ENCODE results near the gene TCERG1L. TPM values are rescaled to one million over a fixed set of nuclear protein-coding genes. Genes with fewer than 3 reads are reported as not detected.

The TCERG1L gene
- total RNA-seq, 1 donor from 2014 or later: not detected

DNA sequence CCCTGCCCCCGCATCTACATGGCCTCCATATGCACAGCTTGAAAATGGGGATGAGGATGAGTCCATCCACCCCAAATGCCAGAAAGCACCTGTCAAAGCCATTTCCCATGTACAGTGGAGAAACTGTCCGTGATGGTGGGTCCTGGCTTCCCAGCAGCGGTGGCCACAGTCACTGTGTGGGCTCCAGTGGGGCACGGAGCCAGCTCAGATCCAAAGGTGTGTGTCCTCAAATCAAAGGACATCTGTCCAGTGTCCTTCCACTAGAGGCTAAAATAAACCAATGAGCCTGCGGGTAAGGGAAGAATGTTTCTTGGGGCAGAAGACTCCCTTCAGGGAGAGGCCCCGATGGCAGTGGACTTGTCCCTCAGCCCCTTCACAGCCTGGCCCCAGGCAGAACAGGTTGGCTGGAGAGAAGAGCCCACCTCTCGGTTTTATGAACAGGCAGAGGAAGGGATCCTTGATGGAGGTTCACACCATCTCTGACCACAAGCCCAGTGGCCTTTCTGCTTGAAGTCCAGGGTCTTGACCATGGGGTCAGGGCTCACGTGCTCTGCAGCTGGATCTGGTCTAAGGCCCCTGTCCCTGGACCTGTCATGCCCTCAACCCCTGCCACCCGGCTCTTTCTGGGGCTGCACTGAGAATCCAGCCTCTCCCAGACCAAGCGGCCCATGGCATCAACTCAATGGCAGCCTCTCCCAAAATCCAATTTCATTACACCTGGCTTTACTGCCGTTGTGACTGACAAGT lies 106.9 kb downstream of the TCERG1L start:
- intact Hi-C loops (cut with micrococcal nuclease): no loop called here
- Mint-ChIP-seq H3K4me3 (no peak overlapping the region), H3K4me1 (no peaks in the 10 kb centered on the region), H3K27me3 (no peaks in the 10 kb centered on the region), H3K36me3 (ENCODE audit: low read depth) (no peaks in the 10 kb centered on the region), H3K27ac (no peak overlapping the region), H3K9me3 (no peaks in the 10 kb centered on the region)
- DNase-seq: no peak

DNA sequence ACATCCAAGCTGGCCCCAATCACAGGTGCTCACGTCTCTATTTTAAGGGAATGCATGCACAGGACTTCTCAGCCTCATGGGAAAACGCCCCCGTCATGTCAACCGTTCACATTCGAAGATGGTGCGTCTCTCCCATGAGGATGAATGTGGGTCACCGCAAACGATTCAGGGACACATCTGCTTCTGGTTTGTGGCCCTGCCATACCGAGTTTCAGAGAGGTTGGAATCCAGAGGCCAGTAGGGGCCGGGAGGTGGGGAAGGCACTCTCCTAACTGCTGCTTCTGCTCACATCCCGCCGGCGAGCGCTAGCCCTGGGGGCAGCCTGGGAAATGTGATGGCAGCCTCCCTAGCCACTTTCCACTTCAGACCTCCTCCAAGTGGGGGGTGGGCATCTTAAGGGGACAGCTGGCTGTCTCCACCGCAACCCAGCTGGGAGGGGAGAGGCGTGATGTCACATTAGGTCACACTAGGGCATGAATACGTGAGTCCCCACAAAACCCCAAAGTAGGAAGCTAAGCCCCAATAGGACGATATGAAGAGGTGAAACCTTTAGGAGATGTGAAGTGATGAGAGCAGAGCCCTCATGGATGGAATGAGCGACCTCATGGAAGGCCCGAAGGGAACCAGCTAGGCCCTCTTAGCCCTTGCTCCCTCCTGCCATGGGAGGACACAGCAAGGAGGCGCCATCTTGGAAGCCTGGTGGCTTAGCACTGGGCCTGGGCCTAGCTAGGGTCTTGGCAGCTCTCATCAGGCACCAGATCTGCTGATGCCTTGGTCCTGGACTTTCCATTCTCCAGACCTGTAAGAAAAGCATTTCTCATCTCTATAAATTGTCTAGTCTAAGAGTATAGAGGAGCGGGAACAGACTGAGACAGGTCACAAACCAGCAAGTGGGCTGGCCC lies 107.8 kb downstream of the TCERG1L start:
- Mint-ChIP-seq H3K27me3 (no peaks in the 10 kb centered on the region), H3K27ac (no peak overlapping the region), H3K36me3 (ENCODE audit: low read depth) (no peaks in the 10 kb centered on the region), H3K4me1 (no peaks in the 10 kb centered on the region), H3K4me3 (no peak overlapping the region), H3K9me3 (no peaks in the 10 kb centered on the region)
- no peak for DNase-seq
- intact Hi-C loops (cut with micrococcal nuclease): no loop called here

DNA sequence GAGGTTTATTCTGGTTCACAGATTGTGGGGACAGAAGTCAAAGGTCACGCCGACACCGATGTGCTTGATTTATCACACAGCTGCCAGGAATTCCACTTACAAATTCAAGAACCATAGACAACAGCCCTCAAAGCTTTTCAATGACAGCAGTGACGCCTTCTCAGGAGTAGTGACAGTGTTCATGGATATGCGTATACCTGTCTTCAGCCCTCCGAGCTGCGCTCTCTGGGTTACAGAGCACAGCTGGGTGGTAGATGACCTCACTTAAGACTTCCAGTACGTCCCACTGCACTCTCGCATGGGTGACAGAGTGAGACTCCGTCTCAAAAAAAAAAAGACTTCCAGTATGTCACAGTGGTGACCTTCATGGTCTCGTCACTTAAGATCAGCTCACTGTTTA lies 108.5 kb downstream of the TCERG1L start:
- H3K4me1 Mint-ChIP-seq: no peaks in the 10 kb centered on the region
- H3K27me3 Mint-ChIP-seq: no peaks in the 10 kb centered on the region
- no peaks in the 10 kb centered on the region for H3K36me3 Mint-ChIP-seq (ENCODE audit: low read depth)
- intact Hi-C loops (cut with micrococcal nuclease): no loop called here
- H3K9me3 Mint-ChIP-seq: no peaks in the 10 kb centered on the region
- no peak overlapping the region for H3K4me3 Mint-ChIP-seq
- H3K27ac Mint-ChIP-seq: no peak overlapping the region
- no peak for DNase-seq

DNA sequence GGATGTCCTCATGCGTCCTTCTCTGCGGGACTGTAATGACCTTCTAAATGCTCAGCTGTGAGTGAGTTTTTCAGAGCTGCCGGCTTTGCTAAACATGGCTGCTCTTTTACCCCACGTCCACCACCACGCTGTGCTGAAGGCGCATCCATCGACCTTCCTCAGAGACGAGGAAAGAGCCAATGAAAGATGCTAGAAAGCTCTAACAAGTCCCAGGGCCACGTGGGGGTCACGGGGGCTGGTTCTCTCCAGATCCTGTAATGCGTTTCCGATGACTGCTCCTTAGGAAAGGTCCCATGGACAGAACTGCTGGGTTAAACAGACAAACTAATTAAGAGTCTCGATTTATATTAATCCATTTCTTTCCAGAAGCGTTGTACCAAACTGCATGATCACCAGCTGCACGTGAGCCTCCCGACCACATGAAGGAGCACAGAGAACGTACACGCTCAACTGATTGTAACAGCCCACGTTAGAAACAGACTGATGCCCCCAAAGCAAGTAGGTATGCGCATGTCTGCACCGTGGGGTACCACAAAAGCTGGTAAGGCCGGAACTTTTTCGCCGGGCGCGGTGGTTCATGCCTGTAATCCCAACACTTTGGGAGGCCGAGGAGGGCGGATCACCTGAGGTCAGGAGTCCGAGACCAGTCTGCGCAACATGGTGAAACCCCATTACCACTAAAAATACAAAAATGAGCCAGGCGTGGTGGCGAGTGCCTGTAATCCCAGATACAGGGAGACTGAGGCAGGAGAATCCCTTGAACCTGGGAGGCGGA lies 109.6 kb downstream of the TCERG1L start:
- no peaks in the 10 kb centered on the region for H3K9me3 Mint-ChIP-seq
- intact Hi-C loops (cut with micrococcal nuclease): no loop called here
- no peak overlapping the region for H3K4me3 Mint-ChIP-seq
- no peak for DNase-seq
- no peaks in the 10 kb centered on the region for H3K4me1 Mint-ChIP-seq
- H3K27ac Mint-ChIP-seq: no peak overlapping the region
- no peaks in the 10 kb centered on the region for H3K36me3 Mint-ChIP-seq (ENCODE audit: low read depth)
- no peaks in the 10 kb centered on the region for H3K27me3 Mint-ChIP-seq

DNA sequence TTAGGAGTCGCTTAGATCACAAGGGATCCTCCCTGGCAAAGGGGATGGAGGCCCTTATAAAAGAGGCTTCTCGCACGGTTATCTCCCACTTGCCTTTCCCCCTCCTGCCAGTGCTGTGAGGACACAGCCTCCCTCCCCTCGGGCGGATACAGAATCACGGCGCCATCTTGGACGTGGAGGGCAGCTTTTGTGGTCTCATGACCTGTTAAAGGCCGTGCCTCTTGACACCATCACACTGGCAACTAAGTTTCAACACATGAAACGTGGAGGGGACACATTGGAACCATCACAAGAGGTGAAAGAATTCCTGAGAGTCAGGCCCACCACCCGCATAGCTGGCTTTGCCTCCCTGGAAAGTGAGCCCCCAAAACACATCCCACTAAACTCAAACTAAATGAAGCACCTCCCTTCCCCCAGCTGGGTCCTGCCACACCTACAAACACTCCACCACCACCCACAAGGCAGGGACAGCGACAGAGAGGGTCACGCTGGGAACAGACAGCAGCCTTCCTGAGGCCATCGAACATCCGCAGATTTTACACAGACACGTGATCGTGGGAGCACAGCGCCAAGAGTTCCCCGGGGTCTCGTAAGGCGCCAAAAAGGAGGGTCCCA lies 110.6 kb downstream of the TCERG1L start:
- Mint-ChIP-seq H3K36me3 (ENCODE audit: low read depth) (no peaks in the 10 kb centered on the region), H3K4me1 (no peaks in the 10 kb centered on the region), H3K27ac (no peak overlapping the region), H3K27me3 (no peaks in the 10 kb centered on the region), H3K9me3 (no peaks in the 10 kb centered on the region), H3K4me3 (no peak overlapping the region)
- intact Hi-C loops (cut with micrococcal nuclease): no loop called here
- DNase-seq: no peak

DNA sequence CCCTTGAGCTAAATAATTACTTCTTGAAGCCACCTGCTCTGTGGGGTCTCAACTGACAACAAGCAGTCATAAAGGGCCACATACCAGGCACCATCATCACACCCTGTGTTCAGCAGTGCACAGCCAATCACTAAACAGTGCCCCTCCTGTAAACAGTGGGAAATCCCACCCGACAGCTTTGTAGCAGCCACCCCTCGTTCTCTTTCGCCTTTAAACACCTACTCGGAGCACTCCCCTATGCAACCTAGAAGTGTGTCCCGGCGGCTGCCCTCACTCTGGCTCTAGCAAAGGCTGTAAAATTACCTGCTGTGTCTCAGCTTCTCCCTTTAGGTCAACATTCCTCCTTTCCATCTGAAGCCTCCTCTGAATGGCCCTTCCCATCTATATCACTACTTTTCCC lies 111.9 kb downstream of the TCERG1L start:
- no peaks in the 10 kb centered on the region for H3K9me3 Mint-ChIP-seq
- H3K4me3 Mint-ChIP-seq: no peak overlapping the region
- intact Hi-C loops (cut with micrococcal nuclease): no loop called here
- no peak for DNase-seq
- no peaks in the 10 kb centered on the region for H3K36me3 Mint-ChIP-seq (ENCODE audit: low read depth)
- no peaks in the 10 kb centered on the region for H3K4me1 Mint-ChIP-seq
- no peaks in the 10 kb centered on the region for H3K27me3 Mint-ChIP-seq
- no peak overlapping the region for H3K27ac Mint-ChIP-seq

DNA sequence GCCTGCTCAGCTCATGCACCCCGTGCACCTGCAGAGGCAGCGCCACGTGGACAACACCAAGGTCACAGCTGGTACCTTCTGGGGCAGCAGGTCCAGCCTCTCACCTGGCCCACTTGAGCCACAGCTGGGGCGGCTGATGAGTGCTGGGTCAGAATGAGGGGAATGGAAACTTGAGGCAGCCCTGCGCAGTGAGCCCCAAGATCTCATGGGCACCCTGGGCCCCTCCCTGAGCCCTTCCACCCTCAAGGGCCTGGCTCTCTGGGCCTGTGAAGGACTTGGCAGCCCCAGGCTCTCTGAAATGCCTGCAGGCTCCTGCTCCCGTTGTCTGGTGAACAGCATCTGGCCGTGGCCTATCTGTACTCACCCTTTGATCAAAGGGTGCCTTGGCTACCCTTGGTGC lies 112.7 kb downstream of the TCERG1L start:
- H3K27ac Mint-ChIP-seq: no peak overlapping the region
- H3K36me3 Mint-ChIP-seq (ENCODE audit: low read depth): no peaks in the 10 kb centered on the region
- H3K9me3 Mint-ChIP-seq: no peaks in the 10 kb centered on the region
- no peak for DNase-seq
- no peaks in the 10 kb centered on the region for H3K4me1 Mint-ChIP-seq
- no peaks in the 10 kb centered on the region for H3K27me3 Mint-ChIP-seq
- intact Hi-C loops (cut with micrococcal nuclease): no loop called here
- H3K4me3 Mint-ChIP-seq: no peak overlapping the region

DNA sequence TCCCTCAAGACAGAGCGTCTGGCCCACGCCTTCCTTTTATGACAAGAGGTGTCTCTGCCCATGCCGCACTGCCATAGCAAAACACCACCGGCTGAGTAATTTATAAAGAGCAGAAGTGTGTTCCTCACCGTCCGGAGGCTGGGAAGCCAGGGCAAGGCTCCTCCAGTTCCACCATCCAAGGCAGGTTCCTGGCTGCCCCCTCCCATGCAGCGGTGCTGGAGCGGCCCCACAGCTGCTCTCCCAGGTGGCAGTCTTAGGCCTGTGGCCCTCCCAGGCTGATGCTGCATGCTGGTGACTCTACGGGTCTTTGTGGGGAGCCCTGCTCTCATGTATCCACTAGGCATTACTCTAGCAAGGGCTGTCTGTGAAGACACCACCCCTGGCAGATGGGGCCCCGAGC lies 113.1 kb downstream of the TCERG1L start:
- Mint-ChIP-seq H3K36me3 (ENCODE audit: low read depth) (no peaks in the 10 kb centered on the region), H3K27me3 (no peaks in the 10 kb centered on the region), H3K4me3 (no peak overlapping the region), H3K4me1 (no peaks in the 10 kb centered on the region), H3K27ac (no peak overlapping the region), H3K9me3 (no peaks in the 10 kb centered on the region)
- no peak for DNase-seq
- intact Hi-C loops (cut with micrococcal nuclease): no loop called here

DNA sequence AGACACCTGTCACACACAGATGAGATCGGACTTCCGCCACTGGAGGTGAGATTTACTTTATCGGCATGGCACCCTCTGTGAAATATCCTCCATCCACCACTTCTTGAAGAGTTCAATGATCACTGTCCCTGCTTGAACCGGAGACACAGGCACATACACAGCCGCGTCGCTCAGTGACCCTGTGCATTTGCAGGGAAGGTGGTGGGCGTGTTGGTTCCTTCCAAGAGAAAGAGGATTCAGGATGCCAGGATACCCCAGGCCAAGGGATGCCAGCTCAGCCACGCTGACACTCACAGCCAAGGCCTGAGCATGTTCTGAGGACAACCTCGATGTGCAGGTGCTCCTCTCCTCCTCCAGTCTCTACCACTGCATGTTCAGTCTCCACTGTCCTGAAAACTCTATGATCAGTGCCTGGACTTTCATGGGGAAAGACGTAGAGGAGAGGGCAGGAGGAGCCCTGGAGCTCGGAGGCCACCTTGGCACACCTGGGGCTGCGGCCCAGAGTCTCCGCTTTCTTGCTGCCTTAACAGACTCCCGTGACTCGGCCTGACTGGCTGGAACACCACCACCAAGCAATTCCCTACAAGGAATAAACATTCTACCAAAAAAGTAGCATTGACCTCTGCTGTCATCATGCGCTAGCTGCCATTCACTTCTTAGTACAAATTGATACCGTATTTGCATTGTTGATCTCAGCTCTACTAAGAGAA lies 115.2 kb downstream of the TCERG1L start:
- Mint-ChIP-seq H3K27ac (no peak overlapping the region), H3K4me3 (no peak overlapping the region), H3K9me3 (no peaks in the 10 kb centered on the region), H3K36me3 (ENCODE audit: low read depth) (no peaks in the 10 kb centered on the region), H3K27me3 (no peaks in the 10 kb centered on the region), H3K4me1 (no peaks in the 10 kb centered on the region)
- DNase-seq: no peak
- intact Hi-C loops (cut with micrococcal nuclease): no loop called here

DNA sequence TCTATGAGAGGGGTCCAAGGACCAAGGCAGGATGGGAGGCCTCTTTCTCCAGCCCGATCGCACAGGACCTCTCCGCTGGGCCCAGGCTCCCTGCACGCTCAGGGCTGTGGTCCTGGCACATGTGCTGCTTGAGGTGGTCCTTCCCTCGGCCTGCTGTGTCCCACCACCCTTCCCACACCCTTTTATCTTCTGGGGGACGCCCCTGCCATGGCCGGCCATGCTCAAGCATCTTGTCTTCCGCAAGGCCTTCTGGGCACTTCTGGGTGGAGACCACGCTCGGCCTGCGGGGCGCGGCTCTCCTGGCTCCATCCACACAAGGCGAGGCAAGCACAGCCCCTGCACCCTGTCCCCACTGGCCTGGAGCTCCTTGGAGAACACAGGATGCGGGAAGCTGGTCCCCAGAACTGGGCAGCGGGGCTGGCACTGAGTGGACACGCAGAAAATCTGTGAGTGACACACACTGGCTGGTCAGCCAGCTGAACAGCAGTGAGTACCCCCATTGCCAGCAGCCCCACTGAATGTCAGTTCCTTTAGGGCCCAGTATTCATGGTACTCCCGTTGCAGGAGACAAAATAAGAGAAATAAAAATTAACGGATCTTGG lies 115.9 kb downstream of the TCERG1L start:
- H3K9me3 Mint-ChIP-seq: no peaks in the 10 kb centered on the region
- no peak for DNase-seq
- H3K4me3 Mint-ChIP-seq: no peak overlapping the region
- no peaks in the 10 kb centered on the region for H3K36me3 Mint-ChIP-seq (ENCODE audit: low read depth)
- intact Hi-C loops (cut with micrococcal nuclease): no loop called here
- no peak overlapping the region for H3K27ac Mint-ChIP-seq
- no peaks in the 10 kb centered on the region for H3K27me3 Mint-ChIP-seq
- H3K4me1 Mint-ChIP-seq: no peaks in the 10 kb centered on the region

DNA sequence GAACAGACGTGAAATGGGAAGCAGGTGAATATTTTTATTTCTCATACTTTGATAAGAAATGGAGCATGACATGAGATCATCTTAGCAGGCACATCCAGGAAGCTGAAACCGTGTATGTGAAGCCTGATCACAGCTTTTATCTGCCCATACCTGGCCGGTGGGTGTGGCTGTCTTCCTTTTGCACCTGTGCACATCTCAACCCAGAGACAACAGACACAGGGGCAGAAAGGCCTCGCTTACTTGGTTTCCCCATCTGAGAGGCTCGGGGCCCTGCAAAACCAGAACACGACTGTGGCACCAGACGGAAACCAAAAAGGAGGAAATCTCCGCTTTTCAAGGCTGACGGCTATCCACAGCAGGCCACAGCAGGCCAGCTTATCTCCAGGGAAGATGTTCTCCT lies 116.4 kb downstream of the TCERG1L start:
- intact Hi-C loops (cut with micrococcal nuclease): no loop called here
- Mint-ChIP-seq H3K4me3 (no peak overlapping the region), H3K36me3 (ENCODE audit: low read depth) (no peaks in the 10 kb centered on the region), H3K4me1 (no peaks in the 10 kb centered on the region), H3K27ac (no peak overlapping the region), H3K27me3 (no peaks in the 10 kb centered on the region), H3K9me3 (no peaks in the 10 kb centered on the region)
- DNase-seq: no peak

DNA sequence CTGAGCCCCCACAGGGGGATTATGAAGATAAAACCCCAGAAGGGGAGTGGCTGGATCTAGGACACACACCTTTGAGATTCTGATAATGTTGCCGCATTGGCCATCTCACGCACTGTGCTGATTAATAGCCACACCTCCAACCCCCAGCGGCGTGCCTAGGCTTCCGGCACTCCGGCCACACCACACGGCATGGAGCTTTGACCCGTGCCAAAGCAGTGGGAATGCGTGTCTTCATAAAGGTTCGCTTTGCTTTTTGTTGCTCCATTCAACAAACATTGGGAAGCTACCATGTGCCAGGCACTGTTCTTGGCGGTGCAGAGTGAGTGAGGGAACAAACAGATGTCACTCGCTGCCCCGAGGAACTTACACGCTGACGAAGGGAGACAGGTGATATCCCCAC lies 117.6 kb downstream of the TCERG1L start:
- intact Hi-C loops (cut with micrococcal nuclease): no loop called here
- Mint-ChIP-seq H3K9me3 (no peaks in the 10 kb centered on the region), H3K36me3 (ENCODE audit: low read depth) (no peaks in the 10 kb centered on the region), H3K27ac (no peak overlapping the region), H3K4me3 (no peak overlapping the region), H3K4me1 (no peaks in the 10 kb centered on the region), H3K27me3 (no peaks in the 10 kb centered on the region)
- no peak for DNase-seq

DNA sequence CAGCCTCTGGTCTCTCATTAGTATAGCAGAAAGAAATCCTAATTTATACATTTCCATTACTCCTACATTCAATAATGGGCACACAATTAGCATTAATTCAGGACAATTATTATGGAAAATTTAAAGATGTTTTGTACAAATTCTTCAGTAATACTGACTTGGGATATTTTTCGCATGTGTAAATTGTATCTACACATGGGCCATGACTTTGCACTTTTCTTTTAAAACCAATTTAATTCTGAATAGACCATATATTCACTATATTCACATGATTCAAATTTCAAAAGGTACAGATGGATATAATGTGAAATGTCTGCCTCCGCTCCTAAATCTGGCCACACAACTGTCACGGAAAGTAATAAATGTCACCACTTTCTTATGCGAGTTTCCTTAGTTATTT lies 123.0 kb downstream of the TCERG1L start:
- H3K27me3 Mint-ChIP-seq: no peaks in the 10 kb centered on the region
- intact Hi-C loops (cut with micrococcal nuclease): no loop called here
- no peak for DNase-seq
- no peaks in the 10 kb centered on the region for H3K9me3 Mint-ChIP-seq
- H3K4me3 Mint-ChIP-seq: no peak overlapping the region
- H3K27ac Mint-ChIP-seq: no peak overlapping the region
- no peaks in the 10 kb centered on the region for H3K36me3 Mint-ChIP-seq (ENCODE audit: low read depth)
- no peaks in the 10 kb centered on the region for H3K4me1 Mint-ChIP-seq

All from activated CD4-positive, alpha-beta T cell treated with anti-CD3 and anti-CD28 coated beads, Interleukin-2, amount 10 ng/mL, durations not matched to agents 24 days and 14 days (primary cell).